Fibroblast of lung (primary cell): ENCODE measurements around the gene JPH3. TPM values are rescaled to one million over a fixed set of nuclear protein-coding genes. Genes with fewer than 3 reads are reported as not detected.
A peak's percentile ranks its signal among the peaks of the same experiment; 100 is the strongest.
"Not testable (repeated sequence)": the region's sequence is repeated elsewhere in the genome, so short reads cannot be mapped to it uniquely, and the experiment has no call there.

Source experiments
- DNase-seq, 2 donors: peaks; one replicate each; pipeline versions ENCODE4 v3.0.0 to v3.0.0-alpha.2; 2010; ENCODE audit warnings: low read depth in 2 of 2
- H2AFZ ChIP-seq: 2 replicates; pipeline ENCODE4 v1.5.1; 2012; ENCODE audit warnings: low read length, control low read depth, inconsistent platforms
- H3K27ac ChIP-seq: 2 replicates; pipeline ENCODE4 v1.5.1; 2011; ENCODE audit warnings: low read length, control low read depth; ENCODE audit not compliant: insufficient read depth
- H3K27me3 ChIP-seq: 2 replicates; pipeline ENCODE4 v1.5.1; 2011; ENCODE audit warnings: mild to moderate bottlenecking, low read length; ENCODE audit not compliant: control insufficient read depth, insufficient read depth
- H3K36me3 ChIP-seq: 2 replicates; pipeline ENCODE4 v1.5.1; 2011; ENCODE audit warnings: low read length; ENCODE audit not compliant: control insufficient read depth, insufficient read depth
- H3K4me1 ChIP-seq: 2 replicates; pipeline ENCODE4 v1.5.1; 2011; ENCODE audit warnings: low read length; ENCODE audit not compliant: control insufficient read depth, insufficient read depth; ENCODE audit errors: extremely low read depth
- H3K4me2 ChIP-seq: 2 replicates; pipeline ENCODE4 v1.5.1; 2011; ENCODE audit warnings: low read length, control low read depth; ENCODE audit not compliant: insufficient read depth; ENCODE audit errors: extremely low read depth
- H3K4me3 ChIP-seq, 4 experiments: fragments of 200-600 bp in 1 of 4; sonication (generic) in 1 of 4; replicated peaks in 1 of 4; 2 replicates each; pipeline ENCODE4 v1.5.1; 2011 to 2016; ENCODE audit warnings: low read length in 4 of 4, low read depth in 3 of 4, mild to moderate bottlenecking in 3 of 4, control low read depth in 2 of 4, inconsistent platforms in 1 of 4, mixed read lengths in 1 of 4; ENCODE audit not compliant: insufficient read depth in 1 of 4; ENCODE audit errors: control extremely low read depth in 1 of 4
- H3K79me2 ChIP-seq: 2 replicates; pipeline ENCODE4 v1.5.1; 2012; ENCODE audit warnings: mild to moderate bottlenecking, low read length, inconsistent platforms; ENCODE audit not compliant: control insufficient read depth, insufficient read depth
- H3K9ac ChIP-seq: 2 replicates; pipeline ENCODE4 v1.5.1; 2011; ENCODE audit warnings: mild to moderate bottlenecking, low read length, control low read depth; ENCODE audit not compliant: insufficient read depth
- H3K9me3 ChIP-seq: 2 replicates; pipeline ENCODE4 v1.5.1; 2012; ENCODE audit warnings: low read depth, low read length; ENCODE audit not compliant: control insufficient read depth, insufficient read depth
- H4K20me1 ChIP-seq: 2 replicates; pipeline ENCODE4 v1.5.1; 2011; ENCODE audit warnings: low read length; ENCODE audit not compliant: control insufficient read depth, insufficient read depth; ENCODE audit errors: extremely low read depth
- EZH2 ChIP-seq: IDR thresholded peaks from 2 replicates; pipeline ENCODE4 v1.5.1; 2012; ENCODE audit warnings: low read length, control low read depth, mild to moderate bottlenecking; ENCODE audit errors: missing control alignments
- polyA plus RNA-seq, 2 donors: library from polyadenylated mRNA; depleted of rRNA in 1 of 2; stranded (reverse) in 1 of 2; unstranded in 1 of 2; fragments of >200 nt; gene quantifications; 2 replicates each; pipeline ENCODE4 v1.2.1, GENCODE V29; 2011 to 2012; ENCODE audit warnings: missing spikeins in 1 of 2
- total RNA-seq: library from RNA; depleted of rRNA; stranded (reverse); fragments of >200 nt; gene quantifications from 2 replicates; pipeline ENCODE4 v1.2.1, GENCODE V29; 2014
- TF ChIP-seq, protein P1 (sequence below), 2 donors: IDR thresholded peaks in 1 of 2; conservative IDR thresholded peaks in 1 of 2; 1 replicate in 1 of 2; 2 replicates in 1 of 2; pipeline ENCODE4 v1.5.1; 2011 to 2012; ENCODE audit warnings: low read length in 2 of 2, control low read depth in 1 of 2, inconsistent platforms in 1 of 2, low read depth in 1 of 2, mild to moderate bottlenecking in 1 of 2

Gene JPH3
- total and polyA plus RNA-seq, 2 donors (not counting 1 experiment from before 2014, with no cell fraction given): 0.01 TPM; not detected in 1

DNA sequence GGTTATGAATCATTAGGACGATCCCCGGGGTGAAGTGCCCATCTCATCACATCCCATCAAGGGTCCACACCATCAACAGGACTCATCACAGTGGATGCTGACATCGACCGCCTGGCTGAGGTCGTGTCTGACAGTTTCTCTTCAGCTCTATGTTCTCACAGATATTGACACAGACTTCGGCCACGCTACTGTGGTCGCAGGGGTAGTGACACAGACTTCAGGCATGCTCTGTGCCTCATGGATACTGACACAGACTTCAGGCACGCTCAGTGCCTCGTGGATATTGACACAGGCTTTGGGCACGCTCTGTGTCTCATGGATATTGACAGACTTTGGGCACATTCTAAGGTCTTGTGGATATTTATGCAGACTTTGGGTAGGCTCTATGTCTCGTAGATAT is 113.3 kb downstream of the JPH3 start:
- no peak overlapping the region for H3K4me2 ChIP-seq
- TF ChIP-seq, protein P1, sequence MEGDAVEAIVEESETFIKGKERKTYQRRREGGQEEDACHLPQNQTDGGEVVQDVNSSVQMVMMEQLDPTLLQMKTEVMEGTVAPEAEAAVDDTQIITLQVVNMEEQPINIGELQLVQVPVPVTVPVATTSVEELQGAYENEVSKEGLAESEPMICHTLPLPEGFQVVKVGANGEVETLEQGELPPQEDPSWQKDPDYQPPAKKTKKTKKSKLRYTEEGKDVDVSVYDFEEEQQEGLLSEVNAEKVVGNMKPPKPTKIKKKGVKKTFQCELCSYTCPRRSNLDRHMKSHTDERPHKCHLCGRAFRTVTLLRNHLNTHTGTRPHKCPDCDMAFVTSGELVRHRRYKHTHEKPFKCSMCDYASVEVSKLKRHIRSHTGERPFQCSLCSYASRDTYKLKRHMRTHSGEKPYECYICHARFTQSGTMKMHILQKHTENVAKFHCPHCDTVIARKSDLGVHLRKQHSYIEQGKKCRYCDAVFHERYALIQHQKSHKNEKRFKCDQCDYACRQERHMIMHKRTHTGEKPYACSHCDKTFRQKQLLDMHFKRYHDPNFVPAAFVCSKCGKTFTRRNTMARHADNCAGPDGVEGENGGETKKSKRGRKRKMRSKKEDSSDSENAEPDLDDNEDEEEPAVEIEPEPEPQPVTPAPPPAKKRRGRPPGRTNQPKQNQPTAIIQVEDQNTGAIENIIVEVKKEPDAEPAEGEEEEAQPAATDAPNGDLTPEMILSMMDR (conservative IDR thresholded peaks at IDR 0.05 in 1 of 2, IDR thresholded peaks at IDR 0.05 in 1 of 2; ENCODE audit: low read depth in 1 of 2, low read length in 2 of 2): no peak
- no peak for TF ChIP-seq EZH2
- no peaks in the 10 kb centered on the region for H3K9me3 ChIP-seq
- peaks cover 2% of the 10 kb centered on the region for H3K36me3 ChIP-seq
- no peaks in the 10 kb centered on the region for H3K4me1 ChIP-seq
- no peak overlapping the region for H2AFZ ChIP-seq
- no peaks in the 10 kb centered on the region for H3K27me3 ChIP-seq
- H3K4me3 ChIP-seq: no peak overlapping the region
- H4K20me1 ChIP-seq: no peaks in the 10 kb centered on the region
- peak in 1 of 2 donors; percentile 28 for DNase-seq
- no peaks in the 10 kb centered on the region for H3K79me2 ChIP-seq
- H3K27ac ChIP-seq: no peak overlapping the region
- no peak overlapping the region for H3K9ac ChIP-seq

DNA sequence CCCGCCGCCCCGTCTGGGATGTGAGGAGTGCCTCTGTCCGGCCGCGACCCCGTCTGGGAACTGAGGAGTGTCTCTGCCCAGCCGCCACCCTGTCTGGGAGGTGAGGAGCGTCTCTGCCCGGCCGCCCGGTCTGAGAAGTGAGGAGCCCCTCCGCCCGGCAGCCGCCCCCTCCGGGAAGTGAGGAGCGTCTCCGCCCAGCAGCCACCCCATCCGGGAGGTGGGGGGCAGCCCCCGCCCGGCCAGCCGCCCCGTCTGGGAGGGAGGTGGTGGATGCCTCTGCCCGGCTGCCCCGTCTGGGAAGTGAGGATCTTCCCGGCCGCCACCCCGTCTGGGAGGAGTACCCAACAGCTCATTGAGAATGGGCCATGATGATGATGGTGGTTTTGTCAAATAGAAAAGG is 116.5 kb downstream of the JPH3 start:
- not testable (repeated sequence) for H3K4me2 ChIP-seq, H3K9ac ChIP-seq, H3K4me3 ChIP-seq, H2AFZ ChIP-seq, H4K20me1 ChIP-seq, H3K4me1 ChIP-seq, DNase-seq, H3K27me3 ChIP-seq, H3K9me3 ChIP-seq, H3K36me3 ChIP-seq, H3K79me2 ChIP-seq, H3K27ac ChIP-seq

DNA sequence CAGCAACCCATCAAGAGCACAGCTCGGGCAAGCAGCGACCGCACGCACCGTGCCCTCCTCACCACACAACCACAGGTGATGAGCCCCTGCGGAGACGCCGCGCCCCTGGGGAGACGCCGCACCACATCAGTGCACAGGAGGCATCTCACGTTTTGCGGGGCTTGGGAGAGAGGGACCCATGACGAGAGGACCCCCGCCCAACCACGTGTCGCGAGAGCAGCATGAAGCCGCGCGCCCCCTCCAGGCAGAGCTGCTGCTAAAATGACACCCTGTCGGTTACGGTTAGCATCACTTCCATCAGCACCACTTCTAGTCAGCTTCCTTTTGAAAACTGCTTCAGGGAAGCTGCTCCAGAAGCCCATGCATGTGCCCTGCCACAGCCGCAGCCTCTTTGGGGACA is 118.1 kb downstream of the JPH3 start:
- Histone ChIP-seq H3K27me3 (no peaks in the 10 kb centered on the region), H3K27ac (no peak overlapping the region), H3K36me3 (peaks cover 3% of the 10 kb centered on the region), H3K9ac (no peak overlapping the region), H3K4me3 (no peak overlapping the region), H3K79me2 (no peaks in the 10 kb centered on the region), H4K20me1 (no peaks in the 10 kb centered on the region), H3K9me3 (no peaks in the 10 kb centered on the region), H3K4me2 (no peak overlapping the region), H3K4me1 (no peaks in the 10 kb centered on the region), H2AFZ (no peak overlapping the region)
- no peak for DNase-seq
- TF ChIP-seq, protein P1 (conservative IDR thresholded peaks at IDR 0.05 in 1 of 2, IDR thresholded peaks at IDR 0.05 in 1 of 2; ENCODE audit: low read depth in 1 of 2, low read length in 2 of 2): no peak
- no peak for TF ChIP-seq EZH2
